ENCODE results near the gene DNAJC1.

DNAJC1 gene

GRCh38 chr10:21954690-21955089, 48.8 kb downstream of the DNAJC1 start:
- DNase-seq: no peak

DNA sequence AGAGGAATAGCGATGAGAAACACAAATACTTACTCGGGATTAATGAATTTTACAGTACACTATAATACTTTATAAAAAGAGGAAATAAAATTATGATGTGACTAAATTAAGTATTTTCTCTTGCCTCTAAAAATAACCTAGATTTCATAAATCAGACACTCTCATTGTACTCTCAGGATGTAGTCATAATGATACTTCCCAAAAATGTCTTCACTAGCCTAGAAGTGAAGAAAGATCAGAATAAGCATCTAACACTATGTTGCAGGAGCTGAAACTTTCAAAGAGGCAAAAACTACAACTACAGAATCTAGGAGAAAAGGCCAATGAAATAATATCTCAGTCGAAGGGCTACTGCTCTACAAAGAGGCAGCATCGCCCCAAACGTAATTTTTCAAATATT, 49.4 kb downstream of the DNAJC1 start:
- DNase-seq: no peak

GRCh38 chr10:21953585-21954057, 49.9 kb downstream of the DNAJC1 start:
- DNase-seq: peak in 1 of 2 donors; percentile 28

DNA sequence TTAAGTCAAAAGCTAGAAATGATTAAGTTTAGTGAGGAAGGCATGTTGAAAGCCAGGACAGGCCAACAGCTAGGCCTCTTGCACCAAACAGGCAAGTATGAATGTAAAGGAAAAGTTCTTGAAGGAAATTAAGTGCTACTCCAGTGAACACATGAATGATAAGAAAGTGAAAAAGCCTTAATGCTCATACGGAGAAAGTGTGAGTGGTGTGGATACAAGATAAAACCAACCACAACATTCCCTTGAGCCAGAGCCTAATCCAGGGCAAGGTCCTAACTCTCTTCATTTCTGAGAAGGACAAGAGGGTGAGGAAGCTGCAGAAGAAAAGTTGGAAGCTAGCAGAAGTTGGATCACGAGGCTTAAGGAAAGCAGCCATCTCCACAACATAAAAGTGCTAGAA, 53.0 kb downstream of the DNAJC1 start:
- DNase-seq: no peak

DNA sequence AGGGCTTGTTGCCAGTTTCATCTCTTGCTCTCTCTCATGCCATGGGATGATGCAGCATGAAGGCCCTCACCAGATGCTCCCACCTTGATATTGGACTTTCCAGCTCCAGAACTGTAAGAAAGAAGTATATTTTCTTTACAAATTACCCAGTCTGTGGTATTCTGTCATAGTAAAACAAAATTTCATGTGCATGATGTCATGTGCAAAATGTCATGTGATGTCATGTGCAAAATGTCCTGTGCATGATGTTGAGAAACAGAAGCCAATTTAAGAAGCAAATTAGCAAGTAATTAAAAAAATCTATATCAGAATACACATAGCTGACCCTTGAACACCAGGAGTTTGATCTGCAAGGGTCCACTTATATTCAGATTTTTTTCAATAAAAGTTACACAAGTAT, 56.6 kb downstream of the DNAJC1 start:
- DNase-seq: no peak

GRCh38 chr10:21944727-21945386, 58.7 kb downstream of the DNAJC1 start:
- no peak for DNase-seq

DNA sequence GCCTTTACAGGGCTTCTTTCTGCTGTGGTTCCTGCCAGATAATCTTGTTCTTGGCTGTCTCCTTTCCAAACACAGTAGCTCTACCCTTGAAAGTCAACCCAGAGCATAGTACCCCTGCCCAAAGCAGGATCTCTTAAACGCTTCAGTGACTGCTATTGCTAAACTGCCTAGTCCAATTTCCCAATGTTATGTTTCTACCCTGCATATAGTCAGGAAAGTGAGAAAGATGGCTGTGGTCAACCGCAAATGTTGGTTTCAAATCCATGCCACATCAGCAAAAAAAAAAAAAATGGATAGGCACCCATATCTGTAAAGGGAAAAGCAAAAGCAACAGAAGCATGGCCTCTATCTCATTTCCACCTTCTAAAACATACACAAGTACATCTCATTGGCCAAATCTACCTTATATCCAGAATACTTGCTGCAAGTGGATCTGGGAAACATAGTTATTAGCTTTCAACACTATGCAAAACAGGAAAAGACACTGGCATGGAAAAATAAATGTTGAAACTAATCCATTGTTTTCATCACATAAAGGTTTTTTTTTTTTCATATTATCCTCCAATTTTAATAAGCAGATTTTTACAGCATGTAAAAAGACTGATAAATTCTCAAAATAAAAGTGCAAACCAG, 59.8 kb downstream of the DNAJC1 start:
- no peak for DNase-seq

DNA sequence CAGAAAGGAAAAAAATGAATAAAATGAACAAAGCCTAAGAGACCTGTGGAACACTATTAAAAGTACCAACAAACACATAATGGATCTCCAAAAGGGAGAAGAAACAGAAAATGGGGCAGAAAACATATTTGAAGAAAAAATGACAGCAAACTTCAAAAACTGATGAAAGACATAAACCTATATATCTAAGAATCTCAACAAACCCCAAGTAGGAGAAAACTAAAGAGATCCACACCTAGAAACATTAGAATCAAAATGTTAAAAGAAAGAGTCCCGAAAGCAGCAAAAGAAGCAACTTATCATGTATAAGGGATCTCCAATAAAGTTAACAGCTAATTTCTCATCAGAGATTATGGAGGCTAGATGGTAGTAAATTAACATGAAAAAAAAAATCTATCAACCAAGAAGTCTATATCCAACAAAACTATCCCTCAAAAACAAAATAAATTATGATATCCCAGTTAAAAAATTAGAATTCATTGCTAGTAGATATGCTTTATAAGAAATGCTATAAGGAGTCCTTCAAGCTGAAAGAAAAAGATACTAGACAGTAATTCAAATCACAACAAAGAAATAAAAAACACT, 68.0 kb downstream of the DNAJC1 start:
- no peak for DNase-seq

- no peak for DNase-seq
These were observed 69.2 kb downstream of the DNAJC1 start for GRCh38 chr10:21934307-21934706.

DNA sequence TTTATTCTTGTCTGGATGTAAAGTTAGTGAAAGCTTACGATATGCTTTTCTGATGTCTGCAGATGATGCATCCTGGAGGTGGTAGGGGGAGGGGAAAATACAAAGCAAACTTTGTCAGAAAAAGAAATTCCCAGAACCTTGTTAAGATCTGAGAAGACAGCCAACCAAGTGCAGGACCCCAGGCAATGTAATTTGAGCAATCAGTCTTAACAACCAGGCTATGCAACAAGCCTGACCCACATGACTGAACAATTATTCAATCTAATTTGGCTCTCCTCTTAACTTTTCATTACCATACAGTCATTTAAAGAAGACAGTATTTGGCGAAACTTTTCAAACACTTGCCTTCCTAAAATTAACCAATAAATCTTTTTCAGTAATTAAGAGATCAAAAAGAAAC, 74.5 kb downstream of the DNAJC1 start:
- DNase-seq: no peak

GRCh38 chr10:21927631-21928353, 75.7 kb downstream of the DNAJC1 start:
- no peak for DNase-seq

DNA sequence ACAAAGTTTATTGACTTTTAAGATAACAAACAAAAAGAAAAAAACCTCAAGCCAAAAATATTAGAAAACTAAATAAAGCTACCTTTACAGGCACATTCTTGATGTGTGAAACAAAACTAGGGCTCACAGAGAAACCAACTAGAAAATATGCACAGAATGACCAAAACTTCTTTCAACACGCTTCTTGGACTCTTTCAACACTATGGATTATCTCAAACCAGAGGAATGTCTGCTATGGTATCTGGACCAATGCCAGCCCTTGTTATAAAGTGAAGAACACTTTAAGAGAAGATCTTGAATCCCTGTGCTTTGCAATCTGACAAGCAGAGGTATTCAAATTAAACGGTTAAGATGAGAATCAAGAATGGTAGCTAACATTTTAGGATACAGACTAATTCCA, 76.6 kb downstream of the DNAJC1 start:
- no peak for DNase-seq

DNA sequence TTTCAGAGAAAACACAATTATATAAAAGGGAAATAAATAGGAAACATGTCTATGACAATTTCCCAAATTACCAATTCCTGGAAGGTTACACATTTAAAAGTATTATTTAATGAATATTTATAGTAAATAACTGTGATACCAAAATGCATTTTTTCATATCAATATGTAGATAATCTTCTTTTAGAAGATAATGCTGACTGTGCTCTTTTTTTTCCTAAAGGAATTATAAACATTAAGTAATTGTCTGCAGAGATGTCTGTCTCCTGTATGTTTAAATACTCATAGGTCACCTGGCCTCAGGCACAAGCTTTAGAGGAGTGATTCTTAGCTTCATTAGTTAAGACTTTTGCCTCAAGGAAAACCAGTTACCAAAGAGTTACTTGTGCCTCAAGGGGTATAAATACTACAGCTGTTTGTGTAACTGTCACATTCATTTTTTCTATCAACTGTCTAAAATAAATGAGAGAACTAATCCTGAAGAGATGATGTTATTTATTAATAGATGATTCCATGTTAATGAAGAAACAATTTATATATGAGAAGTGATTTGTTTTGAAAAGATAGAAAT, 77.1 kb downstream of the DNAJC1 start:
- no peak for DNase-seq

DNA sequence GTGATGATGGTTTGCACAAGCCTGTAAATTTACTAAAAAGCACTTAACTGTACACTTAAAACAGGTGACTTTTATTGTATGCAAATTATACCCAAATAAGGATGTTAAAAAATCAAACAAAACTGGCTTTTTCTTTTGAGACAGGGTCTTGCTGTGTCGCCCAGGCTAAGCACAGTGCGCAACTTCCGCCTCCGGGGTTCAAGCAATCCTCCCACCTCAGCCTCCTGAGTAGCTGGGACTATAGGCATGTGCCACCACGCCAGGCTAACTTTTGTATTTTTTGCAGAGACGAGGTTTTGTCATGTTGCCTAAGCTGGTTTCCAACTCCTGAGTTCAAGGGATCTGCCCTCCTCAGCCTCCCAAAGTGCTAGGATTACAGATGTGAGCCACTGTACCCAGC, 77.7 kb downstream of the DNAJC1 start:
- no peak for DNase-seq

DNA sequence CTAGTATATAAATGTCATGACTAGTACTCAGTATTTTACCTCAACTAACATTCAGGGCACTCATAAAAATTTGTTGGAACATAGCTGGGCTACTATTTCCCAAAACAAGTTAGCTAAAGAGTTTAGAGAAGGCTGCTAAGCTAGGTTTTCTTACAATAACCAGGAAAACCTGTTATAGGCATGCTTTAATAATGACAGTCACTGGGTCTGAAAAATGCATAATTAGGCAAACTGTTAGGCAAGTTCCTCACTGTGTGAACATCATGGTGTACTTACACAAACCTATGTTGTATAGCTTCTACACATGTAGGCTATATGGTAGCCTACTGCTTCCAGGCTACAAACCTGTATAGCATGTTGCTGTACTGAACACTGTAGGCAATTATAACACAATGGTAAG, 79.0 kb downstream of the DNAJC1 start:
- DNase-seq: no peak

DNA sequence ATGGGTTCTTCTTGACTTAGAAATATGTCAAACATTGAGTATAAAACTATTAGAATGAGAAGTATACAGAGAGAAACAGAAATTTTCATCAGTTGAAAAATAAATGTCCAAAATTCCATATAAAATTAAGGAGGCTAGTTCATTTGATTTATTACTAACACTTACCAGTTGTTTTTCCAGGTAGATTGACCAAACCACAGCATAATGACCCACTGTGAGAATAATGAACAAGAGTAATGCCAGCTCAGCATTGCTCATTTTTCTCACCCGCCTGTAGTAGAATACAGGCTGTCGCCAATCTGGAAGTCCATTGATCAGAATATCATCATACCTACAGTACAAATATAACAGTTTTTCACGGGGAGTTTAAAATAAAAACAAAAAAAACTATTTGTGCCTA, 82.9 kb downstream of the DNAJC1 start:
- no peak for DNase-seq

DNA sequence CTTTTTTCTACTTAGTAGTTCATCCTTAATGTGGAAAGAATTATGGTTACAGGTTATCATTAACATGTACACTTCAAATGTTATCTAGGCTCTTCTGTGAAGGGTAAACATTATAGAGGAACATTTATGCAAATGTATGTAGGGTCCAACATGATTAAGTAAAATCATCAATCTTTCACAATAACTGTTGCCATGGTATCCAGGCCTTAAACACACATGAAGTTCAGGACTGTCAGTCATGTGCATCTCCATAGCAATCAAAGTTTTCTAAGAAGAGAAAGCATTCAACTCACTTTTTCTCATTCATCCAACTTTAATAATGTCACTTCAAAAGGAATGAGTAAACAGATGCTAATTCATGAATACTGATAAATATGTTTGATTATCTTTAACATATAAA, 83.6 kb downstream of the DNAJC1 start:
- no peak for DNase-seq

DNA sequence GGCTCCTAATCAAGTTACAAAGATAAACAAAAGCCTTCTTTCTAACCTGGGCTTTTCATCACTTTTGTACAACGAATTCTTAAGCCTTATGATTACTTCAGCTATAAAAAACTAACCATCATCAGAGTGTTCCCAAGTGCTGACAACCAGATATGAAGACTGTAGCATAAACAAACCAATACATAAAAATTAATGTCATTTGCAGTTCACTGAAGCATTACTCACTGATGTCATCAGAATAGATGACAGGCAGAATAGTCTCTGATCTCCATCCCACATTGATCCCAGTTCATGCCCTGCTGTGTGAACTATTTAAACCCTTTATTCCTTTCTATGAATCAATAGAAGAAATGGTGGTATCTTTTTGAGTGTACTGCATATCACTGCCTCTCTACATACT, 84.4 kb downstream of the DNAJC1 start:
- DNase-seq: no peak

- DNase-seq: no peak
These were observed 90.9 kb downstream of the DNAJC1 start for GRCh38 chr10:21912625-21913024.

- DNase-seq: no peak
These were observed 92.7 kb downstream of the DNAJC1 start for GRCh38 chr10:21910798-21911197.

GRCh38 chr10:21907436-21907835, 96.1 kb downstream of the DNAJC1 start:
- no peak for DNase-seq

- no peak for DNase-seq
These were observed 98.6 kb downstream of the DNAJC1 start for GRCh38 chr10:21904930-21905329.

DNA sequence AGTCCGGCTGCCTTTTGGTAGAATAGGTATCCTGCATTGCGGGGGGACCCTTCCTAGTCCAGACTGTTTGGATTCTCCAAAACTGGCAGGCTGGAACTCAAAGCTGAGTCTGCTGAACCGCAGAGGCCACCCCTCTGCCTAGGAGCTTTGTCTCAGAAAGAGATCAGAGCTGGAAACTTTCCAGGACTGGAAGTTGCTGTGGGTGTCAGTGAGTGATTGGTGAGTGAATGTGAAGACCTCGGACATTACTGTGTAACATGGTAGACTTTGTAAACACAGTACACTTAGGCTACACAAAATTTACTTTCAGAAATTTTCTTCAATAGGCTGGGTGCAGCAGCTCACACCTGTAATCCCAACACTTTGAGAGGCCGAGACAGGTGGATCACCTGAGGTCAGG, 103.8 kb downstream of the DNAJC1 start:
- no peak for DNase-seq

DNA sequence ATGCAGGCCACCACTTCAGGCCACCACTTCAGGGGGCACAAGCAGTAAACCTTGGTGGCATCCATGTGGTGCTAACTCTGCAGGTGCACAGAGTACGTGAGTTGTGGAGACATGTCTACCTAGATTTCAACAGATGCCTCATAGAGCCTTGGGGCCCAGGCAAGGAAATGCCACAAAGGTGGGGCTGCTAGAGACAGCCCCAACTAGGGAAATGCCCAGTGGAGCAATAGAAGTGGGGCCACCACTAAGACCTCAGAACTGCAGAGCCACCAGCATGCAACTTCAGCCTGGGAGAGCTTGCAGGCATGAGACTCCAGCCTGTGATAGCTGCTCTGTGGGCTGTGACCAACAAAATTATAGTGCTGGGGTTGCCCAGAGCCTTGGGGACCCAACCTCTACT, 107.6 kb downstream of the DNAJC1 start:
- DNase-seq: no peak
